ENCODE data around the gene RASSF7.

The RASSF7 gene

DNA sequence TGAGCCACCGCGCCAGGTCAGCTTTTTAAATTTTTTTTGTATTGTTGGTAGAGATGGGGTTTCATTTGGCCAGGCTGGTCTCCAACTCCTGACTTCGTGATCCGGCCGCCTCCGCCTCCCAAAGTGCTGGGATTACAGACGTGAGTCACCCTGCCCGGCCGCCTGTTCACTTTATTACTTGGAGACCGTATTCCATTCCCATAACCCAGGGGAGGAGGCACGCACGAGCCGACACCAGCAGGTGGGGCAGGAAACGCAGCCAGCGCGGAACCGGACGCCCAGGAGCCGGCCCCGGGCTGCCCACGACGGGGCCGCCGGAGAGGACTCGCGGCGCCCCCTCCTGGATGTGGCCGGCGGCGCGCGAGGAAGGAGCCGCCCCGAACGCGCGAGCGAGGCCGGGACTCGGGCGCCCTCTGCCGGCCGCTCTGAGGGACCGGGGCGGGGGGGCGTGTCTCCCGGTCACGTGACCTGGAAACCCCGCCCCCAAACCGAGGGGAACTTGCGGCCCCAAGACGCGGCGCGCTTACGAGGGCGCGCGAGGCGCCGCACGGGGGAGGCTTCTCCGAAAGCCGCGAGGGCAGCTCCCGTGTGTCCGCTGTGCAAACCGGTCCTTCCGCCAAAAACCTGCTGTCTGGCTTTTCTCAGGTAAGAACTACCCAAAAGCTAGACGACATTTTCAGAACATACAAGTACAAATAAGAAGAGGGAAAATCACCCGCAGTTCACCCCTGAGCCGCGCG lies 42.1 kb upstream of the RASSF7 start:
- TF ChIP-seq CTCF (IDR thresholded peaks at IDR 0.05; ENCODE audit: low read depth, low read length), result peak; percentile 46
- DNase-seq (ENCODE audit: extremely low read depth, low read depth), result peak; percentile 94

DNA sequence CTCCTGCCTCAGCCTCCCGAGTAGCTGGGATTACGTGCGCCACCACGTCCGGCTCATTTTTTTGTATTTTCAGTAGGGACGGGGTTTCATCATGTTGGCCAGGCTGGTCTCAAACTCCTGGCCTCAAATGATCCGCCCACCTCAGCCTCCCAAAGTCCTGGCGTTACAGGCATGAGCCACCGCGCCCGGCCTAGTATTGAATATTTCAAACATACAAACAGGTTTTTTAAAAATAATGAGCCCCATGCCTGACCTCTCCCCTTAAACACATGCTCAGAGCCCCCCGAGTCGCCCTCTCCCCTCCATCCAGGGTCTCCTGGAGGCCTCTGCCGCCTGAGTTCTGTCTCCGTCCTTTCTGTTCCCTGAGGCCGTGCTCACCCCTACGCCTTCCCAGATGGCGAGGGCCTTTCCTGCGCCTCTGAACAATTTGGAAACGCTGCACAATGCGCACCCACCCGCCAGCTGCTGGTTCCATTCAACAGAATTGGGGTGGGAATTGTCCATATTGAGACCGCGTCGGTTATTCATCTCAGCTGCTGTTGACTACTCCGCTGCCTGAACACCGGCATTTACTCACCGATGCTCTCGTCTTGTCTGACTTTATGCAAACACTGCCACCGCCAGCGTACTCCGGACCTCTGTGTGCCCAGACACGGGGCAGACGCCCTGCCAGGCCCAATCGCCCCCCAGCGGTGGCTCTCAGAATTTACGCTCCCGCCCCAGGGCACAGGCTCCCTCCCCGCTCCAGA lies 40.2 kb upstream of the RASSF7 start:
- DNase-seq (ENCODE audit: extremely low read depth, low read depth), result no peak
- TF ChIP-seq CTCF (IDR thresholded peaks at IDR 0.05; ENCODE audit: low read depth, low read length), result no peak

DNA sequence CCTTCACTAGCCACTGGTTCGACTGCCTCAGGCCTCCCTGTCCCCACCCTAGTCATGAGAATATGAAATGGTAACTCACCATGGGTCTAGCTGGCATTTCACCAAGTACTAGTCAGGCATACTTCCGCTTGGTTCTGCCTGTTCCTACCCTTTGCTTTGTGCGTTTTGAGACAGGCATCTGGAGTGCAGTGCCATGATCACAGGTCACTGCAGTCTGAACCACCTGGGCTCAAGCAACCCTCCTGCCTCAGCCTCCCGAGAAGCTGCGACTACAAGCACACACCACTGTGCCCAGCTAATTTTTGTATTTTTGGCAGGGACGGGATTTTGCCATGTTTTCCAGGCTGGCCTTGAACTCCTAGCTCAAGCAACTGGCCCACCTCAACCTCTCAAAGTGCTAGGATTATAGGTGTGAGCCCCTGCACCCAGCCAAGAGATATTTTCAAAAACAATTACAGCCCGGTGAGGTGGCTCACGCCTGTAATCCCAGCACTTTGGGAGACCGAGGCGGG lies 39.5 kb upstream of the RASSF7 start:
- no peak for TF ChIP-seq CTCF (IDR thresholded peaks at IDR 0.05; ENCODE audit: low read depth, low read length)

GRCh38 chr11:526192-526591 lies 34.6 kb upstream of the RASSF7 start:
- no peak for TF ChIP-seq CTCF (IDR thresholded peaks at IDR 0.05; ENCODE audit: low read depth, low read length)
- DNase-seq (ENCODE audit: extremely low read depth, low read depth), result no peak

More for the DNA sequence above, 39.5 kb upstream of the RASSF7 start:
- DNase-seq (ENCODE audit: extremely low read depth, low read depth), result no peak

GRCh38 chr11:528166-528814 lies 32.5 kb upstream of the RASSF7 start:
- no peak for DNase-seq (ENCODE audit: extremely low read depth, low read depth)
- no peak for TF ChIP-seq CTCF (IDR thresholded peaks at IDR 0.05; ENCODE audit: low read depth, low read length)

GRCh38 chr11:528815-529727 lies 31.7 kb upstream of the RASSF7 start:
- no peak for DNase-seq (ENCODE audit: extremely low read depth, low read depth)
- no peak for TF ChIP-seq CTCF (IDR thresholded peaks at IDR 0.05; ENCODE audit: low read depth, low read length)

Measured in AG09319 (cell line).